ENCODE results near the gene STARD9. TPM values are rescaled to one million over a fixed set of nuclear protein-coding genes. Genes with fewer than 3 reads are reported as not detected.

The STARD9 gene
- total and polyA plus RNA-seq, 3 experiments from 2014 or later = 1.3 to 7.6 (median 6.5) TPM

DNA sequence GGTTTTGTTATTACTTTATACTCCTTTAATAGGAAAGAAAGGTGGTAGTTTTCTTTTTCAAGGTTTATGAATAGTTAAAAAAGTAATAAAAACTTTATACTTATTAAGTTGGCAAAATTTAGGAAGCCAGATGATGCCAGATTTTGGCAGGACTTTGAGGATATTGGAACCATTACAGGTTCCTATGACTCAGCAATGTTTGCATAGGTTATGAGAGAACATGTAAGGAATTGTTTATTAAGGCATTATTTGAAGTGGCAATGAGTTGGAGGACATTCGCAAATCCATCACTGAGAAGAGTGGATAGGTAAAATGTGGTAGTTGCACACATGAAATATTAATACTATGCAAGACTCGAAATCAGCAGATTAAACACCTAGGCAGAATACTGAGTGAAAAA is 131.7 kb downstream of the STARD9 start:
- Histone ChIP-seq H3K36me3 (ENCODE audit: insufficient read depth, low read length) (no peaks in the 10 kb centered on the region), H3K9me3 (ENCODE audit: low read length) (no peaks in the 10 kb centered on the region), H3K27me3 (ENCODE audit: insufficient read depth, low read length, poor library complexity, severe bottlenecking) (no peaks in the 10 kb centered on the region), H3K4me1 (ENCODE audit: insufficient read depth, low read length) (no peaks in the 10 kb centered on the region), H3K4me3 (ENCODE audit: low read length) (no peak overlapping the region), H3K27ac (ENCODE audit: low read depth, low read length) (no peak overlapping the region)
- Mint-ChIP-seq H3K9me3 (no peaks in the 10 kb centered on the region), H3K27ac (no peak overlapping the region), H3K36me3 (peaks cover 0 to 5% (median 2%) of the 10 kb centered on the region in 3 donors), H3K27me3 (no peaks in the 10 kb centered on the region), H3K4me1 (no peaks in the 10 kb centered on the region), H3K4me3 (no peak overlapping the region)
- POLR2A ChIA-PET = no interaction called here
- DNase-seq = no peak
- CTCF ChIA-PET = interaction anchor here (0.7 to 4.1 kb wide), 2 partner anchors 219 to 1719 kb away, joined by 4 to 35 read pairs; no protein-coding TSS in a partner anchor

DNA sequence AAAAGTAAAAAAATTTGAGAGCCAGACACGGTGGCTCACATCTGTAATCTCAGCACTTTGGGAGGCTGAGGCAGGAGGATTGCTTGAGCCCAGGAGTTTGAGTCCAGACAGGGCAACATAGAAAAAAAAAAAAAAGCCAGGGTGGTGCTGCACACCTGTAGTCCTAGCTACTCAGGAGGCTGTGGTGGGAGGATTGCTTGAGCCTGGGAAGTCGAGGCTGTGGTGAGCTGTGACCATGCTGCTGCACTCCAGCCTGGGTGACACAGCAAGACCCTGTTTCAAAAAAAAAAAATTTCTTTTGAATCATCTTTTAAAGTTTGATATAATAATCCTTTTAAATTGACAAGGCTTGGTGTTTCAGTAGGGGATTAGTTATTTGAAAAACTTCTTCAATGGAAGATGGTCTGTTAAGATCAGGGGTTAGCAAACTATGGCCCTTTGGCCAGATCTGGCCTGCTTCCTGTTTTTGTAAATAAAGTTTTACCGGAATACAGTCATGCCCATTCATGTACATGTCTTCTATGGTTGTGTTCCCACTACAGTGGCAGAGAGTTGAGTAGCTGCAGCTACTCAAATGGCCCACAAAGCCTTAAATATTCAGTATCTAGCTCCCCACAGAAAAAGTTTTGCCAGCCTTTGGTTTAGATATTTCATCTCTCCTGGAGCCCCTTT is 132.6 kb downstream of the STARD9 start:
- Histone ChIP-seq H3K27me3 (ENCODE audit: insufficient read depth, low read length, poor library complexity, severe bottlenecking) (no peaks in the 10 kb centered on the region), H3K36me3 (ENCODE audit: insufficient read depth, low read length) (no peaks in the 10 kb centered on the region), H3K27ac (ENCODE audit: low read depth, low read length) (no peak overlapping the region), H3K4me3 (ENCODE audit: low read length) (no peak overlapping the region), H3K4me1 (ENCODE audit: insufficient read depth, low read length) (no peaks in the 10 kb centered on the region), H3K9me3 (ENCODE audit: low read length) (no peaks in the 10 kb centered on the region)
- Mint-ChIP-seq H3K27ac (peak overlapping the region in 1 of 8 donors; percentile 54), H3K4me3 (no peak overlapping the region), H3K4me1 (no peaks in the 10 kb centered on the region), H3K36me3 (peaks cover 0 to 2% (median 1%) of the 10 kb centered on the region in 3 donors), H3K9me3 (no peaks in the 10 kb centered on the region), H3K27me3 (no peaks in the 10 kb centered on the region)
- POLR2A ChIA-PET = no interaction called here
- CTCF ChIA-PET = interaction anchor here (0.7 kb wide), 1 partner anchor 1718 kb away, joined by 4 read pairs; no protein-coding TSS in a partner anchor
- no peak for DNase-seq

DNA sequence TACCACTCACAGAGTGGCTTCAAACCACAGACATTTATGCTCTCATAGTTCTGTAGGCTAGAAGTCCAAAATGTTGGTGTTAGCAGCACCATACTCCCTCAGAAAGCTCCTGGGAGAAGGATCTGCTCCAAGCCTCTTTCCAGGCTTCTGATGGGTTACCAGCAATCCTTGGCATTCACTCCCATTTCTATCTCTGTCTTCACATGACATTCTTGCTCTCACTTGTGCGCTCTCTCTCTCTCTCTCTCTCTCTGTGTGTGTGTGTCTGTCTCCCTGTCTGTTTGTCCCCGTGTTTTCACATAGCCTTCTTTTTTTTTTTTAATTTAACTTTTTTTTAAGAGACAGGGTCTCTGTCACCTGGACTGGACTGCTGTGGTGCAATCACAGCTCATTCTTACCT is 135.3 kb downstream of the STARD9 start:
- H3K36me3 ChIP-seq (ENCODE audit: insufficient read depth, low read length) = no peaks in the 10 kb centered on the region
- no peak overlapping the region for H3K4me3 ChIP-seq (ENCODE audit: low read length)
- H3K27ac Mint-ChIP-seq = no peak overlapping the region
- H3K9me3 ChIP-seq (ENCODE audit: low read length) = no peaks in the 10 kb centered on the region
- H3K27ac ChIP-seq (ENCODE audit: low read depth, low read length) = no peak overlapping the region
- POLR2A ChIA-PET = no interaction called here
- H3K9me3 Mint-ChIP-seq = no peaks in the 10 kb centered on the region
- H3K36me3 Mint-ChIP-seq = peaks cover 0 to 2% (median 1%) of the 10 kb centered on the region in 3 donors
- no peaks in the 10 kb centered on the region for H3K4me1 Mint-ChIP-seq
- H3K4me3 Mint-ChIP-seq = no peak overlapping the region
- H3K27me3 Mint-ChIP-seq = no peaks in the 10 kb centered on the region
- DNase-seq = no peak
- H3K27me3 ChIP-seq (ENCODE audit: insufficient read depth, low read length, poor library complexity, severe bottlenecking) = no peaks in the 10 kb centered on the region
- H3K4me1 ChIP-seq (ENCODE audit: insufficient read depth, low read length) = no peaks in the 10 kb centered on the region
- CTCF ChIA-PET = no interaction called here

DNA sequence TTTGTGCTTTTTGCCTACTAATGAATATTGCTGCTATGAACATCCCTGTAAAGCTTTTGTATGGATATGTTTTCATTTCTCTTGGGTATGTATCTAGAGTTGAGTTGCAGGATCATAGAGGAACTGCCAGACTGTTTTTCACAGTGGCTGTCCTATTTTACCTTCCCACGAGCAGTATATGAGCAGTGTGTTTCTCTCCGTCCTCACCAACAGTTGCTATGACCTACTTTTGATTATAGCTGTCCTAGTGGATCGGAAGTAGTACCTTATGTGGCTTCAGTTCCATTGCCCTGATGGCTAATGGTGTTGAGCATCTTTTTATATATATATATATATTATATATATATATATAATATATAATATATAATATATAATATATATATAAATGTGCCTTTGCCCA is 136.3 kb downstream of the STARD9 start:
- Histone ChIP-seq H3K36me3 (ENCODE audit: insufficient read depth, low read length) (no peaks in the 10 kb centered on the region), H3K27ac (ENCODE audit: low read depth, low read length) (no peak overlapping the region), H3K4me1 (ENCODE audit: insufficient read depth, low read length) (no peaks in the 10 kb centered on the region), H3K27me3 (ENCODE audit: insufficient read depth, low read length, poor library complexity, severe bottlenecking) (no peaks in the 10 kb centered on the region), H3K4me3 (ENCODE audit: low read length) (no peak overlapping the region), H3K9me3 (ENCODE audit: low read length) (no peaks in the 10 kb centered on the region)
- H3K27ac Mint-ChIP-seq = no peak overlapping the region
- H3K36me3 Mint-ChIP-seq = peaks cover 0 to 3% (median 2%) of the 10 kb centered on the region in 3 donors
- CTCF ChIA-PET = no interaction called here
- DNase-seq = no peak
- H3K27me3 Mint-ChIP-seq = no peaks in the 10 kb centered on the region
- no peaks in the 10 kb centered on the region for H3K9me3 Mint-ChIP-seq
- no peak overlapping the region for H3K4me3 Mint-ChIP-seq
- no peaks in the 10 kb centered on the region for H3K4me1 Mint-ChIP-seq
- POLR2A ChIA-PET = interaction anchor here (0.6 kb wide), 1 partner anchor 1775 kb away, joined by 3 read pairs; no protein-coding TSS in a partner anchor

GRCh38 chr15:42712584-42712983 is 137.2 kb downstream of the STARD9 start:
- Histone ChIP-seq H3K27me3 (ENCODE audit: insufficient read depth, low read length, poor library complexity, severe bottlenecking) (no peaks in the 10 kb centered on the region), H3K4me1 (ENCODE audit: insufficient read depth, low read length) (no peaks in the 10 kb centered on the region), H3K4me3 (ENCODE audit: low read length) (no peak overlapping the region), H3K36me3 (ENCODE audit: insufficient read depth, low read length) (no peaks in the 10 kb centered on the region), H3K9me3 (ENCODE audit: low read length) (no peaks in the 10 kb centered on the region), H3K27ac (ENCODE audit: low read depth, low read length) (no peak overlapping the region)
- no peak for DNase-seq
- ChIA-PET POLR2A (no interaction called here), CTCF (no interaction called here)
- peak overlapping the region in 2 of 8 donors; percentile 9 to 47 for H3K27ac Mint-ChIP-seq
- H3K9me3 Mint-ChIP-seq = no peaks in the 10 kb centered on the region
- H3K27me3 Mint-ChIP-seq = no peaks in the 10 kb centered on the region
- H3K4me1 Mint-ChIP-seq = no peaks in the 10 kb centered on the region
- no peak overlapping the region for H3K4me3 Mint-ChIP-seq
- peaks cover 0 to 5% (median 0%) of the 10 kb centered on the region in 3 donors for H3K36me3 Mint-ChIP-seq

- Mint-ChIP-seq H3K27ac (peak overlapping the region in 1 of 8 donors; percentile 19), H3K4me3 (no peak overlapping the region), H3K4me1 (no peaks in the 10 kb centered on the region), H3K9me3 (no peaks in the 10 kb centered on the region), H3K36me3 (peaks cover 0 to 35% (median 2%) of the 10 kb centered on the region in 3 donors), H3K27me3 (no peaks in the 10 kb centered on the region)
- ChIA-PET CTCF (interaction anchor here (1.3 kb wide), 1 partner anchor 22 kb away, joined by 3 read pairs; no protein-coding TSS in a partner anchor), POLR2A (no interaction called here)
- Histone ChIP-seq H3K27me3 (ENCODE audit: insufficient read depth, low read length, poor library complexity, severe bottlenecking) (no peaks in the 10 kb centered on the region), H3K27ac (ENCODE audit: low read depth, low read length) (no peak overlapping the region), H3K9me3 (ENCODE audit: low read length) (no peaks in the 10 kb centered on the region), H3K4me1 (ENCODE audit: insufficient read depth, low read length) (no peaks in the 10 kb centered on the region), H3K4me3 (ENCODE audit: low read length) (no peak overlapping the region), H3K36me3 (ENCODE audit: insufficient read depth, low read length) (no peaks in the 10 kb centered on the region)
- DNase-seq = no peak
Measured at GRCh38 chr15:42716125-42716524, 140.7 kb downstream of the STARD9 start.

DNA sequence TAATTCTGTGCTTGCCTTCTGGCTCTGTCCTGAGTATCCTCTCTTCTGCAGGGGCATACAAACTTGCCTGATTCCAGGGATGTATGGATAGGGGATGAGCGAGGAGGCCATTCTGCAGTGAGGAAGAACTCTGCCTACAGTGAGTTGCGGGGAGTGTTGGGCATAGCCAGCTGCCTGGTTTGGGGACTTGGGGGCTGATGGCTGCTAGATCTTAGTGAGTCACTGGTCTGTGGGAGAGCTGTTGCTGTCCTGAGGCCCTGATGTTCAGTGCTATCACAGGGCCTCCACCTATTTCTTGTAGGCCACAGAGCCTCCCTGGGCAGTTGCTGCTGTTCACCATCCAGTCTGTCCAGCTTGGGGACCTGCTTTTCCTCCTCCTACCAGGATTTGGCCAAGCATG is 141.2 kb downstream of the STARD9 start:
- no peaks in the 10 kb centered on the region for H3K4me1 ChIP-seq (ENCODE audit: insufficient read depth, low read length)
- no peak overlapping the region for H3K27ac ChIP-seq (ENCODE audit: low read depth, low read length)
- Mint-ChIP-seq H3K27ac (peak overlapping the region in 1 of 8 donors; percentile 24), H3K4me3 (no peak overlapping the region), H3K27me3 (no peaks in the 10 kb centered on the region), H3K9me3 (no peaks in the 10 kb centered on the region), H3K4me1 (no peaks in the 10 kb centered on the region), H3K36me3 (peaks cover 0 to 37% (median 2%) of the 10 kb centered on the region in 3 donors)
- H3K36me3 ChIP-seq (ENCODE audit: insufficient read depth, low read length) = no peaks in the 10 kb centered on the region
- no peak overlapping the region for H3K4me3 ChIP-seq (ENCODE audit: low read length)
- POLR2A ChIA-PET = no interaction called here
- no peaks in the 10 kb centered on the region for H3K27me3 ChIP-seq (ENCODE audit: insufficient read depth, low read length, poor library complexity, severe bottlenecking)
- CTCF ChIA-PET = interaction anchor here (1.3 kb wide), 1 partner anchor 22 kb away, joined by 3 read pairs; no protein-coding TSS in a partner anchor
- no peaks in the 10 kb centered on the region for H3K9me3 ChIP-seq (ENCODE audit: low read length)
- no peak for DNase-seq

DNA sequence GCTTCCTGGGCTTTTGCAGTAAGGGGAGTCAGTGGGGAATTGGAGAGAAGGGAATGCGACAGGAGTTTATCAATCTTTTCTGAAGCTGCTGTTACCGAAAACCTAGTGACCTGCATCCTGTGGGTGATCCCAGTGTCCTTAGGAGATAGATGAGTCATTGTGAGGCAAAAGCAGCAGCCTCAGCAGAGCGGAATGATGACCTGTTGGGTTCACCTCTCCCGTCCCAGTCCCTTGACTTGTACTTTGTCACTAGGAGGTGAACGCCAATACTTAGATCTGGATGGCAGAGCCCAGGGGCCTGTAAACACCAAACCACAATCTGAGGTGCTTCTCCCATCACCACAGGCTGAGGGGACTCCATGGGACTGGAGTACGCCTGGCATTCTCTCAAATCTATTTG is 143.6 kb downstream of the STARD9 start:
- no peak overlapping the region for H3K27ac ChIP-seq (ENCODE audit: low read depth, low read length)
- Mint-ChIP-seq H3K27ac (peak overlapping the region in 1 of 8 donors; percentile 45), H3K27me3 (no peaks in the 10 kb centered on the region), H3K4me3 (no peak overlapping the region), H3K9me3 (no peaks in the 10 kb centered on the region), H3K4me1 (no peaks in the 10 kb centered on the region), H3K36me3 (peaks cover 0 to 54% (median 2%) of the 10 kb centered on the region in 3 donors)
- H3K4me1 ChIP-seq (ENCODE audit: insufficient read depth, low read length) = no peaks in the 10 kb centered on the region
- no peaks in the 10 kb centered on the region for H3K27me3 ChIP-seq (ENCODE audit: insufficient read depth, low read length, poor library complexity, severe bottlenecking)
- CTCF ChIA-PET = no interaction called here
- H3K36me3 ChIP-seq (ENCODE audit: insufficient read depth, low read length) = peaks cover 9% of the 10 kb centered on the region
- H3K9me3 ChIP-seq (ENCODE audit: low read length) = no peaks in the 10 kb centered on the region
- POLR2A ChIA-PET = no interaction called here
- DNase-seq = no peak
- no peak overlapping the region for H3K4me3 ChIP-seq (ENCODE audit: low read length)
